Measurements from ENCODE around the gene PTPRA.

PTPRA gene

GRCh38 chr20:2878515-2878914, 5.2 kb downstream of the PTPRA start:
- no peak for DNase-seq (ENCODE audit: low spot score)
- TF ChIP-seq CTCF (IDR thresholded peaks at IDR 0.05; ENCODE audit: extremely low read depth, missing control alignments) = no peak

GRCh38 chr20:2879146-2879545, 5.9 kb downstream of the PTPRA start:
- no peak for DNase-seq (ENCODE audit: low spot score)
- no peak for TF ChIP-seq CTCF (IDR thresholded peaks at IDR 0.05; ENCODE audit: extremely low read depth, missing control alignments)

GRCh38 chr20:2880650-2881049, 7.4 kb downstream of the PTPRA start:
- DNase-seq (ENCODE audit: low spot score) = no peak
- TF ChIP-seq CTCF (IDR thresholded peaks at IDR 0.05; ENCODE audit: extremely low read depth, missing control alignments) = no peak

- no peak for DNase-seq (ENCODE audit: low spot score)
- TF ChIP-seq CTCF (IDR thresholded peaks at IDR 0.05; ENCODE audit: extremely low read depth, missing control alignments) = no peak
Observed at GRCh38 chr20:2883726-2884637, 10.7 kb downstream of the PTPRA start.

GRCh38 chr20:2887715-2888114, 14.4 kb downstream of the PTPRA start:
- no peak for TF ChIP-seq CTCF (IDR thresholded peaks at IDR 0.05; ENCODE audit: extremely low read depth, missing control alignments)
- no peak for DNase-seq (ENCODE audit: low spot score)

GRCh38 chr20:2888224-2888955, 15.1 kb downstream of the PTPRA start:
- DNase-seq (ENCODE audit: low spot score) = no peak
- no peak for TF ChIP-seq CTCF (IDR thresholded peaks at IDR 0.05; ENCODE audit: extremely low read depth, missing control alignments)

- TF ChIP-seq CTCF (IDR thresholded peaks at IDR 0.05; ENCODE audit: extremely low read depth, missing control alignments) = no peak
- DNase-seq (ENCODE audit: low spot score) = no peak
Observed at GRCh38 chr20:2889209-2889608, 15.9 kb downstream of the PTPRA start.
